Vagina (tissue), 2 donors: ENCODE measurements around the gene CDH13. TPM values are rescaled to one million over a fixed set of nuclear protein-coding genes. Genes with fewer than 3 reads are reported as not detected.

Experiments
- DNase-seq, 2 donors: peaks; one replicate each; pipeline ENCODE4 v3.0.0-alpha.2; 2017; ENCODE audit errors: extremely low spot score in 2 of 2
- H3K27ac ChIP-seq: fragments of 200-600 bp; sonication (generic); one replicate; pipeline ENCODE4 v1.5.1; 2019
- H3K27me3 ChIP-seq: fragments of 200-600 bp; sonication (generic); one replicate; pipeline ENCODE4 v1.5.1; 2019
- H3K36me3 ChIP-seq, 2 donors: fragments of 200-600 bp; sonication (generic); one replicate each; pipeline ENCODE4 v1.5.1; 2017 to 2019
- H3K4me1 ChIP-seq: fragments of 200-600 bp; sonication (generic); one replicate; pipeline ENCODE4 v1.5.1; 2019
- H3K4me3 ChIP-seq, 2 donors: fragments of 200-600 bp; sonication (generic); 1 replicate in 1 of 2; 2 replicates in 1 of 2; pipeline ENCODE4 v1.5.1; 2016 to 2019
- H3K9me3 ChIP-seq: fragments of 200-600 bp; sonication (generic); one replicate; pipeline ENCODE4 v1.5.1; 2019
- POLR2A ChIP-seq, 2 donors: fragments of 450-650 bp; IDR thresholded peaks; one replicate each; pipeline ENCODE4 v1.6.1; 2017; ENCODE audit warnings: antibody characterized with exemption in 2 of 2, mild to moderate bottlenecking in 2 of 2, moderate library complexity in 2 of 2
- POLR2AphosphoS5 ChIP-seq, 2 donors: sonication (generic); formaldehyde crosslinking; IDR thresholded peaks; one replicate each; pipeline ENCODE4 v1.9.0; 2017; ENCODE audit warnings: antibody characterized with exemption in 2 of 2, mild to moderate bottlenecking in 2 of 2, low read depth in 1 of 2; ENCODE audit not compliant: insufficient read depth in 1 of 2
- intact Hi-C: fragments of 100-400 bp; cut with DNase I; formaldehyde crosslinking; loops from one replicate; pipeline ENCODE4 v1.15.1; 2023
- total RNA-seq: library from RNA; depleted of rRNA; stranded (reverse); fragments of >200 nt; gene quantifications from one replicate; pipeline ENCODE4 v1.2.3, GENCODE V29; 2016
- TF ChIP-seq, protein P1 (sequence below), 3 experiments: fragments of 450-650 bp in 2 of 3; fragments of 200-600 bp in 1 of 3; sonication (generic) in 1 of 3; IDR thresholded peaks; one replicate each; pipeline ENCODE4 v1.5.1; 2017 to 2019; ENCODE audit warnings: antibody characterized with exemption in 3 of 3, mild to moderate bottlenecking in 2 of 3, moderate library complexity in 2 of 3

CDH13 gene
- total RNA-seq, 1 donor from 2014 or later, result 123 TPM

GRCh38 chr16:82612263-82612662 lies 14.5 kb upstream of the CDH13 start:
- Histone ChIP-seq H3K4me1 (no peaks in the 10 kb centered on the region), H3K9me3 (no peaks in the 10 kb centered on the region), H3K27me3 (no peaks in the 10 kb centered on the region), H3K36me3 (no peaks in the 10 kb centered on the region), H3K4me3 (no peak overlapping the region), H3K27ac (no peak overlapping the region)
- TF ChIP-seq, protein P1, sequence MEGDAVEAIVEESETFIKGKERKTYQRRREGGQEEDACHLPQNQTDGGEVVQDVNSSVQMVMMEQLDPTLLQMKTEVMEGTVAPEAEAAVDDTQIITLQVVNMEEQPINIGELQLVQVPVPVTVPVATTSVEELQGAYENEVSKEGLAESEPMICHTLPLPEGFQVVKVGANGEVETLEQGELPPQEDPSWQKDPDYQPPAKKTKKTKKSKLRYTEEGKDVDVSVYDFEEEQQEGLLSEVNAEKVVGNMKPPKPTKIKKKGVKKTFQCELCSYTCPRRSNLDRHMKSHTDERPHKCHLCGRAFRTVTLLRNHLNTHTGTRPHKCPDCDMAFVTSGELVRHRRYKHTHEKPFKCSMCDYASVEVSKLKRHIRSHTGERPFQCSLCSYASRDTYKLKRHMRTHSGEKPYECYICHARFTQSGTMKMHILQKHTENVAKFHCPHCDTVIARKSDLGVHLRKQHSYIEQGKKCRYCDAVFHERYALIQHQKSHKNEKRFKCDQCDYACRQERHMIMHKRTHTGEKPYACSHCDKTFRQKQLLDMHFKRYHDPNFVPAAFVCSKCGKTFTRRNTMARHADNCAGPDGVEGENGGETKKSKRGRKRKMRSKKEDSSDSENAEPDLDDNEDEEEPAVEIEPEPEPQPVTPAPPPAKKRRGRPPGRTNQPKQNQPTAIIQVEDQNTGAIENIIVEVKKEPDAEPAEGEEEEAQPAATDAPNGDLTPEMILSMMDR (IDR thresholded peaks at IDR 0.05), result no peak
- TF ChIP-seq POLR2A (IDR thresholded peaks at IDR 0.05) (no peak), POLR2AphosphoS5 (IDR thresholded peaks at IDR 0.05; ENCODE audit: insufficient read depth in 1 of 2, low read depth in 1 of 2) (no peak)
- DNase-seq, result no peak
- intact Hi-C loops, result no loop called here

- Histone ChIP-seq H3K27me3 (no peaks in the 10 kb centered on the region), H3K9me3 (no peaks in the 10 kb centered on the region), H3K4me1 (no peaks in the 10 kb centered on the region), H3K4me3 (no peak overlapping the region), H3K36me3 (no peaks in the 10 kb centered on the region), H3K27ac (no peak overlapping the region)
- intact Hi-C loops, result no loop called here
- no peak for DNase-seq
- TF ChIP-seq POLR2A (IDR thresholded peaks at IDR 0.05) (no peak), POLR2AphosphoS5 (IDR thresholded peaks at IDR 0.05; ENCODE audit: insufficient read depth in 1 of 2, low read depth in 1 of 2) (no peak)
- TF ChIP-seq, protein P1 (IDR thresholded peaks at IDR 0.05), result no peak
Observed at GRCh38 chr16:82616356-82616755, 10.4 kb upstream of the CDH13 start.

DNA sequence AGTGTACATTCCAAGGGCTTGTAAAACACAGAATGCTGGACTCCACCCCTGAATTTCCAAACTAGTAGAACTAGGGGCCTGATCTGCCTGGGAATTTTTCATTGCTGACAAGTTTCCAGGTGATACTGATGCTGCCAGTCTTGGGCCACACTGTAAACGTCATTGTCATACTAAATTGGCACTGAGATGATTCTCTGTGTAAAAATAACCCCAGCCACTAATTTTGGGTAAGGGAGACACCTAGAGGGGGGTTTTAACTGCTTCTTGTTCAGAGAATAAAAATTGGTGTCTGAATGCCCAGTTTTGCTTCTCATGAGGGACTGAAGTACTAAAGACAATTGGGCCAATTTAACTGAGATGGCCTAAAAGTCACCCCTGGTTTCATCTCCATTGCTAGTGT lies 5.0 kb upstream of the CDH13 start:
- H3K4me3 ChIP-seq, result no peak overlapping the region
- peaks cover 5% of the 10 kb centered on the region for H3K4me1 ChIP-seq
- no peaks in the 10 kb centered on the region for H3K9me3 ChIP-seq
- H3K27me3 ChIP-seq, result no peaks in the 10 kb centered on the region
- H3K27ac ChIP-seq, result no peak overlapping the region
- DNase-seq, result no peak
- H3K36me3 ChIP-seq, result no peaks in the 10 kb centered on the region
- no peak for TF ChIP-seq POLR2AphosphoS5 (IDR thresholded peaks at IDR 0.05; ENCODE audit: insufficient read depth in 1 of 2, low read depth in 1 of 2)
- TF ChIP-seq POLR2A (IDR thresholded peaks at IDR 0.05), result no peak
- TF ChIP-seq, protein P1 (IDR thresholded peaks at IDR 0.05), result no peak
- intact Hi-C loops, result loop anchor here (1.0 kb wide), 1 partner anchor 14 kb away; no protein-coding TSS in a partner anchor

DNA sequence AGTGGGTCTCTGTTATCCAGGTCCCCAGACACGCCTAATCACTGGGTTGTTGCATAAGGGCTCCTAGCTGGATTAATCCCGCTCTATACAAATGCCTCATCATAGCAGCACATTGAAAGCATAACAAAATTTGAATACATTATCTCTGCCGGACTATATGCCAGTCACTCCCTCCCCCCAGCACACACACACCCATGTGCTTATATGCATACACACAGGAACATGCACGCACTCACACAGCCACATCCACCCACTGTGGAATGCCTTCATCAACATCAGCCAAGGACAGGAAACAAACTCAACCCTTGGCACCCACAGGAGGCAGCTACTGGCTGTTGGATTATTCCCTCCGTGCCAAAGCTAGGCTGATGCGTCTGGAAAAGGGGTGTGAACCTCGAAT lies 3.5 kb upstream of the CDH13 start:
- TF ChIP-seq POLR2AphosphoS5 (IDR thresholded peaks at IDR 0.05; ENCODE audit: insufficient read depth in 1 of 2, low read depth in 1 of 2), result no peak
- TF ChIP-seq, protein P1 (IDR thresholded peaks at IDR 0.05), result no peak
- no peak for TF ChIP-seq POLR2A (IDR thresholded peaks at IDR 0.05)
- no peak for DNase-seq
- no peaks in the 10 kb centered on the region for H3K9me3 ChIP-seq
- no peak overlapping the region for H3K27ac ChIP-seq
- no peaks in the 10 kb centered on the region for H3K27me3 ChIP-seq
- intact Hi-C loops, result no loop called here
- no peak overlapping the region for H3K4me3 ChIP-seq
- peaks cover 13% of the 10 kb centered on the region for H3K4me1 ChIP-seq
- H3K36me3 ChIP-seq, result no peaks in the 10 kb centered on the region

DNA sequence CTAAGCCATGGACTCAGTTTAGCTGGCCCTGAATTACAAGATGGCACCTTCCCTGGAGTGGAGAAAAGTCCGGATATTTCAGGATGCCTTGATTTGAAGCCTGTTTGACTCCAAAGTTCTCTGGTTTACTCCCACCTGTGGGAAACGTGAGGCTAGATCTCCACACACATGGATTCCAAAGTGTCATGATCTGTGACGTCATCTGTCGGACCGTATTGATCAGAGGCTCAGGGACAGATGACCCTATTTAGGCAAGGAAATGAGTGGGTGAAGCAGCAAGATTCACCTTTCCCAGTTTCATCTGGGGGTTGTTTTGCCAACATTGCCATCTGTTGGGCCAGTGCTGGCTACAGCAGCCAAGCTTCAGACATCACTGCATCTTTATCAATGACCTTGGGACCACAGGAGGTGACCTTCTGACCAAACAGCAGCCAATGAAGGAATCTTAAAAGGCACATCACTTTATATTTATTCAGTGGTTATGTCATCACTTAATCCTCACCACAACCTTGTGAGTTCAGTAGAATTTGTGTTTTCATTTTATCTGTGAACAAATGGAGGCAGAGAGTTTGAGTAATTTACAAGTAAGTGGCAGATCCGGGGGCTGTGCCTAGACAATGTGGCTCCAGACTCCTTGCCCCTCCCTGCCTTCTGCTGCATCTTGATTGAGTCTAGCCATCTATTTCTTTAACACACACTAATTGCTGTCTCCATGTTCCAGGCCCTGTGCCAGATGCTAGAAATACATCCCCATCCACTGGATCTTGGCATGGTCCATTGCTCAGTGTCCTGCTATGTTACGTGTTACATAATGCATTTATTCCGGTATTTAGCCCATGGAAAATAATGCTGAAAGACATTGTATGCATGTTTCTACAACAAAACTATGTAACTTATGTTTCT lies 1.5 kb upstream of the CDH13 start:
- intact Hi-C loops, result no loop called here
- no peak for TF ChIP-seq POLR2A (IDR thresholded peaks at IDR 0.05)
- TF ChIP-seq POLR2AphosphoS5 (IDR thresholded peaks at IDR 0.05; ENCODE audit: insufficient read depth in 1 of 2, low read depth in 1 of 2), result no peak
- TF ChIP-seq, protein P1 (IDR thresholded peaks at IDR 0.05), result no peak
- peaks cover 34% of the 10 kb centered on the region for H3K4me1 ChIP-seq
- no peaks in the 10 kb centered on the region for H3K27me3 ChIP-seq
- DNase-seq, result no peak
- no peaks in the 10 kb centered on the region for H3K9me3 ChIP-seq
- no peak overlapping the region for H3K4me3 ChIP-seq
- H3K27ac ChIP-seq, result no peak overlapping the region
- H3K36me3 ChIP-seq, result no peaks in the 10 kb centered on the region
